ENCODE results near the gene BRD7. TPM values are rescaled to one million over a fixed set of nuclear protein-coding genes. Genes with fewer than 3 reads are reported as not detected.

BRD7 gene
- total and polyA plus RNA-seq, 2 of the 4 experiments (the other 2 are of a cell fraction) = 24.8 to 29.9 TPM

DNA sequence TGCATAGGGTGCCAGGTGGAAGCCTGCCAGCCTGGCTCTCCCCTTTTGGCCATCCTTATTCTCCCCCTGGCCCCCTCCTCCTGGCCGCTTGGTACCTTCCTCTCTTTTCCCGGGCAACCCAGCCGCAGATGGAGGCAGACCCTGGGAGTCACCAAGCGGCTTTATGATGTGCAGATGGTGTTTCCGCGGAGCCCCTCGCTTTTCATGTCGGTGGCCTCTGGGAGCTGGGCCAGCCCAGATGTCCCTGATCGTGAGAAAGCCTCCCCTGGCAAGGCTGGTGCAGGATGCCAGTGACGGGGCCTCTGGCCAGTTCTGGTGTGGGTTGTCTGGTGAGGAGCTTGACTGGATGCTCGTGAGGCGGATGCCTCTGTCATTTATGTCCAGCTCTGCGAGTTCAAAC lies 18.0 kb upstream of the BRD7 start:
- H2BK20ac ChIP-seq (ENCODE audit: low read depth, low read length) = no peak overlapping the region
- H2AFZ ChIP-seq (replicated peaks; ENCODE audit: low read length, poor library complexity) = no peak overlapping the region
- DNase-seq (no peak), ATAC-seq (ENCODE audit: low read depth) (no peak)
- no peaks in the 10 kb centered on the region for H3K79me1 ChIP-seq (ENCODE audit: low read depth in 1 of 2, low read length in 2 of 2)
- WGBS, 2 experiments (ENCODE audit: extremely low coverage in 2 of 2, insufficient read length in 1 of 2) = no CpG with 5 or more reads among the region's 13 CpGs
- no peak overlapping the region for H2BK15ac ChIP-seq (ENCODE audit: low read depth, low read length)
- H3K9me1 ChIP-seq (ENCODE audit: insufficient read depth, low read length) = no peaks in the 10 kb centered on the region
- H2AK9ac ChIP-seq (replicated peaks; ENCODE audit: low read depth, low read length, poor library complexity) = no peak overlapping the region
- H2BK5ac ChIP-seq (ENCODE audit: low read depth, low read length, poor library complexity, severe bottlenecking) = no peak overlapping the region
- no peak overlapping the region for H4K5ac ChIP-seq (ENCODE audit: low read depth, low read length)
- H2BK120ac ChIP-seq (ENCODE audit: low read depth, low read length) = no peak overlapping the region
- POLR2A ChIA-PET (ENCODE audit: unreplicated experiment) = no interaction called here
- no peak overlapping the region for H3K4me2 ChIP-seq (ENCODE audit: low read depth, low read length)
- H3K18ac ChIP-seq (ENCODE audit: low read depth, low read length) = no peak overlapping the region
- no peak overlapping the region for H3K27ac ChIP-seq (ENCODE audit: insufficient read depth, low read length)
- H3K4ac ChIP-seq (ENCODE audit: low read depth, low read length) = no peak overlapping the region
- peaks cover 23% of the 10 kb centered on the region for H3K27me3 ChIP-seq (ENCODE audit: control insufficient read depth, insufficient read depth, low read length)
- BruUV-seq (replicated peaks) = no TSS peak
- H3K9me3 ChIP-seq (ENCODE audit: control insufficient read depth, insufficient read depth, low read length) = no peaks in the 10 kb centered on the region
- H3K56ac ChIP-seq (ENCODE audit: extremely low read depth, insufficient read depth, low read length) = no peak overlapping the region
- H3K4me3 ChIP-seq (ENCODE audit: insufficient read depth, low read depth, low read length) = no peak overlapping the region
- no peak overlapping the region for H2AK5ac ChIP-seq (ENCODE audit: low read depth, low read length)
- no peaks in the 10 kb centered on the region for H4K20me1 ChIP-seq (ENCODE audit: insufficient read depth, low read length)
- intact Hi-C loops (cut with micrococcal nuclease) = no loop called here
- in situ Hi-C loops (cut with MboI; ENCODE audit: low sequenced_read_pairs) = no loop called here
- no peak overlapping the region for H3K14ac ChIP-seq (replicated peaks; ENCODE audit: low read depth, low read length)
- CTCF ChIA-PET = no interaction called here
- H3K23ac ChIP-seq (ENCODE audit: low read depth, low read length) = no peak overlapping the region
- H3K36me3 ChIP-seq (ENCODE audit: control insufficient read depth, insufficient read depth, low read length) = no peaks in the 10 kb centered on the region
- no peak overlapping the region for H4K8ac ChIP-seq (ENCODE audit: low read depth in 2 of 2, low read length in 2 of 2)
- no peak overlapping the region for H4K91ac ChIP-seq (ENCODE audit: insufficient read depth, low read depth, low read length)
- dilution Hi-C loops (cut with HindIII; ENCODE audit: low sequenced_read_pairs, unreplicated experiment) = no loop called here
- no peaks in the 10 kb centered on the region for H3K4me1 ChIP-seq (ENCODE audit: control insufficient read depth, insufficient read depth, low read length)
- TF ChIP-seq CEBPB (IDR thresholded peaks at IDR 0.05; ENCODE audit: low read depth, low read length) = no peak
- no peak for TF ChIP-seq MAFK (IDR thresholded peaks at IDR 0.05; ENCODE audit: low read depth, low read length)
- H3K9ac ChIP-seq (ENCODE audit: low read depth, low read length) = no peak overlapping the region

Data from IMR-90 (cell line).